ENCODE data around the gene EME1. TPM values are rescaled to one million over a fixed set of nuclear protein-coding genes. Genes with fewer than 3 reads are reported as not detected.

EME1 gene
- total and polyA plus RNA-seq, 2 of the 13 experiments (the other 11 are each of a cell fraction or from before 2014, with no cell fraction given), result 20.7 to 24.6 TPM

- TF ChIP-seq, protein P1, sequence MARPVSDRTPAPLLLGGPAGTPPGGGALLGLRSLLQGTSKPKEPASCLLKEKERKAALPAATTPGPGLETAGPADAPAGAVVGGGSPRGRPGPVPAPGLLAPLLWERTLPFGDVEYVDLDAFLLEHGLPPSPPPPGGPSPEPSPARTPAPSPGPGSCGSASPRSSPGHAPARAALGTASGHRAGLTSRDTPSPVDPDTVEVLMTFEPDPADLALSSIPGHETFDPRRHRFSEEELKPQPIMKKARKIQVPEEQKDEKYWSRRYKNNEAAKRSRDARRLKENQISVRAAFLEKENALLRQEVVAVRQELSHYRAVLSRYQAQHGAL (CRISPR knock-in tag; IDR thresholded peaks at IDR 0.05; ENCODE audit: not compliant biosample characterization), result no peak
- no peak; the same call in 1 of the 2 replicates for TF ChIP-seq ZNF441 (CRISPR knock-in tag; IDR thresholded peaks at IDR 0.05; ENCODE audit: borderline replicate concordance)
- peak; percentile 60; the same call in 1 of the 2 replicates for TF ChIP-seq ZNF274 (CRISPR knock-in tag; IDR thresholded peaks at IDR 0.05)
- no peak for TF ChIP-seq HMGXB3 (CRISPR knock-in tag; IDR thresholded peaks at IDR 0.05; ENCODE audit: borderline replicate concordance)
- TF ChIP-seq SOX5 (CRISPR knock-in tag; IDR thresholded peaks at IDR 0.05; ENCODE audit: borderline replicate concordance), result peak; percentile 11
- TF ChIP-seq TOE1 (CRISPR knock-in tag; IDR thresholded peaks at IDR 0.05), result no peak
- TF ChIP-seq ZNF296 (CRISPR knock-in tag; conservative IDR thresholded peaks at IDR 0.05), result no peak
- no peak for TF ChIP-seq MED13 (CRISPR knock-in tag; IDR thresholded peaks at IDR 0.05)
- TF ChIP-seq ZNF713 (CRISPR knock-in tag; IDR thresholded peaks at IDR 0.05), result no peak
- TF ChIP-seq, protein P2, sequence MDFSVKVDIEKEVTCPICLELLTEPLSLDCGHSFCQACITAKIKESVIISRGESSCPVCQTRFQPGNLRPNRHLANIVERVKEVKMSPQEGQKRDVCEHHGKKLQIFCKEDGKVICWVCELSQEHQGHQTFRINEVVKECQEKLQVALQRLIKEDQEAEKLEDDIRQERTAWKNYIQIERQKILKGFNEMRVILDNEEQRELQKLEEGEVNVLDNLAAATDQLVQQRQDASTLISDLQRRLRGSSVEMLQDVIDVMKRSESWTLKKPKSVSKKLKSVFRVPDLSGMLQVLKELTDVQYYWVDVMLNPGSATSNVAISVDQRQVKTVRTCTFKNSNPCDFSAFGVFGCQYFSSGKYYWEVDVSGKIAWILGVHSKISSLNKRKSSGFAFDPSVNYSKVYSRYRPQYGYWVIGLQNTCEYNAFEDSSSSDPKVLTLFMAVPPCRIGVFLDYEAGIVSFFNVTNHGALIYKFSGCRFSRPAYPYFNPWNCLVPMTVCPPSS (IDR thresholded peaks at IDR 0.05), result no peak
- peak; percentile 40; the same call in 1 of the 2 replicates for TF ChIP-seq NCOR1 (IDR thresholded peaks at IDR 0.05; ENCODE audit: borderline replicate concordance, low read length)
- TF ChIP-seq HNF4G (IDR thresholded peaks at IDR 0.05; ENCODE audit: borderline replicate concordance, low read depth, low read length), result peak; percentile 14; the same call in 1 of the 2 replicates
- 0 out of 2 replicates have a peak, but pooled peaks have one; percentile 21 for TF ChIP-seq HNF4G (CRISPR knock-in tag; IDR thresholded peaks at IDR 0.05; ENCODE audit: borderline replicate concordance, low read depth)
- TF ChIP-seq KDM2A (CRISPR knock-in tag; IDR thresholded peaks at IDR 0.05; ENCODE audit: borderline replicate concordance, low read depth), result peak; percentile 59
- TF ChIP-seq, protein P3, sequence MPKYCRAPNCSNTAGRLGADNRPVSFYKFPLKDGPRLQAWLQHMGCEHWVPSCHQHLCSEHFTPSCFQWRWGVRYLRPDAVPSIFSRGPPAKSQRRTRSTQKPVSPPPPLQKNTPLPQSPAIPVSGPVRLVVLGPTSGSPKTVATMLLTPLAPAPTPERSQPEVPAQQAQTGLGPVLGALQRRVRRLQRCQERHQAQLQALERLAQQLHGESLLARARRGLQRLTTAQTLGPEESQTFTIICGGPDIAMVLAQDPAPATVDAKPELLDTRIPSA (CRISPR knock-in tag; IDR thresholded peaks at IDR 0.05; ENCODE audit: borderline replicate concordance), result peak; percentile 68; the same call in 1 of the 2 replicates
- no peak for TF ChIP-seq ZNF614 (CRISPR knock-in tag; IDR thresholded peaks at IDR 0.05; ENCODE audit: borderline replicate concordance)
- no peak for TF ChIP-seq AGO2 (optimal IDR thresholded peaks at IDR 0.05; ENCODE audit: low read depth, low read length)
- TF ChIP-seq, protein P4, sequence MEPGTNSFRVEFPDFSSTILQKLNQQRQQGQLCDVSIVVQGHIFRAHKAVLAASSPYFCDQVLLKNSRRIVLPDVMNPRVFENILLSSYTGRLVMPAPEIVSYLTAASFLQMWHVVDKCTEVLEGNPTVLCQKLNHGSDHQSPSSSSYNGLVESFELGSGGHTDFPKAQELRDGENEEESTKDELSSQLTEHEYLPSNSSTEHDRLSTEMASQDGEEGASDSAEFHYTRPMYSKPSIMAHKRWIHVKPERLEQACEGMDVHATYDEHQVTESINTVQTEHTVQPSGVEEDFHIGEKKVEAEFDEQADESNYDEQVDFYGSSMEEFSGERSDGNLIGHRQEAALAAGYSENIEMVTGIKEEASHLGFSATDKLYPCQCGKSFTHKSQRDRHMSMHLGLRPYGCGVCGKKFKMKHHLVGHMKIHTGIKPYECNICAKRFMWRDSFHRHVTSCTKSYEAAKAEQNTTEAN (CRISPR knock-in tag; conservative IDR thresholded peaks at IDR 0.05), result no peak
- no peak for TF ChIP-seq IKZF4 (CRISPR knock-in tag; IDR thresholded peaks at IDR 0.05; ENCODE audit: borderline replicate concordance, low read depth, not compliant biosample characterization)
- no peak for TF ChIP-seq ARNT (IDR thresholded peaks at IDR 0.05)
These were observed 52.8 kb downstream of the EME1 start, which contains the start of gene ACSF2 (continued) for GRCh38 chr17:50425682-50426471.
